ENCODE results near the gene NELL2. TPM values are rescaled to one million over a fixed set of nuclear protein-coding genes. Genes with fewer than 3 reads are reported as not detected.

Gene NELL2
- total RNA-seq, 1 experiment from 2014 or later, result 1.1 TPM

DNA sequence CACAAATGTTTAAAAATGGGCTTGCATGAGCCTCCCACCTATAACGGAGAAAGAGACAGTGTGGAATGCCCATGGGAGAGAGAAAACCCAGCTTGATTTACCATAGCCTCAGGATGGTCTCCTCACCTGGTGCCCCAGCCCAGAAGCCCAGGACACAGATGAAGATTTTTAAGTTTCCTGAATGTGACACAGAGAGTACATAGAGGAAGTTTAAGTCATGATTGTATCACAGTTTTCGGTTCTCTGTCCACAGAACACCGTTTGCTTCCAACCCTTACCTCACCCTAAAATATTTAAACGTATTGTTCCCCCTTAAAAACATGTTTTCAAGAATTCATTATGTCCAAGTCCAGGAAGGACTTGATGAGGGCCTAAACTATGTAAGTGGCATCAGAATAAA, 56.2 kb downstream of the NELL2 start:
- no peak overlapping the region for H3K27ac ChIP-seq (ENCODE audit: low read depth, low read length)
- H3K9ac ChIP-seq (ENCODE audit: low read length), result no peak overlapping the region
- H3K9me2 ChIP-seq (ENCODE audit: insufficient read depth), result no peaks in the 10 kb centered on the region
- no peak for ATAC-seq
- no peak overlapping the region for H2AFZ ChIP-seq (ENCODE audit: low read depth, low read length, poor library complexity, severe bottlenecking)
- no peak overlapping the region for H3K4me3 ChIP-seq (replicated peaks in 1 of 2; ENCODE audit: low read depth in 1 of 2, low read length in 2 of 2)
- no peak for TF ChIP-seq REST (IDR thresholded peaks at IDR 0.05; ENCODE audit: low read depth)
- TF ChIP-seq JUND (IDR thresholded peaks at IDR 0.05), result no peak
- no peak for TF ChIP-seq EZH2 (IDR thresholded peaks at IDR 0.05)
- TF ChIP-seq SP1 (IDR thresholded peaks at IDR 0.05; ENCODE audit: low read depth), result no peak
- TF ChIP-seq CBX3 (IDR thresholded peaks at IDR 0.05; ENCODE audit: low read depth), result no peak
- TF ChIP-seq FOSL1 (IDR thresholded peaks at IDR 0.05; ENCODE audit: low read depth), result no peak
- no peak for TF ChIP-seq EGR1 (IDR thresholded peaks at IDR 0.05; ENCODE audit: low read depth)
- TF ChIP-seq, protein P1, sequence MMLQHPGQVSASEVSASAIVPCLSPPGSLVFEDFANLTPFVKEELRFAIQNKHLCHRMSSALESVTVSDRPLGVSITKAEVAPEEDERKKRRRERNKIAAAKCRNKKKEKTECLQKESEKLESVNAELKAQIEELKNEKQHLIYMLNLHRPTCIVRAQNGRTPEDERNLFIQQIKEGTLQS (IDR thresholded peaks at IDR 0.05), result no peak
- no peak for TF ChIP-seq ZNF274 (IDR thresholded peaks at IDR 0.05; ENCODE audit: low read depth, low read length)
- TF ChIP-seq YY1 (IDR thresholded peaks at IDR 0.05; ENCODE audit: extremely low read depth, insufficient replicate concordance, low read depth, low read length), result no peak
- no peak for TF ChIP-seq CEBPB (IDR thresholded peaks at IDR 0.05; ENCODE audit: low read depth)
- H4K20me1 ChIP-seq (ENCODE audit: insufficient read depth), result no peaks in the 10 kb centered on the region
- H3K4me1 ChIP-seq (ENCODE audit: control insufficient read depth in 1 of 2, insufficient read depth in 2 of 2, low read length in 2 of 2), result no peaks in the 10 kb centered on the region
- ChIA-PET RAD21 (ENCODE audit: low non-redundant PET in 1 of 2, low total read pairs in 2 of 2, uncharacterized antibody in 2 of 2, unreplicated experiment in 2 of 2) (no interaction called here), CTCF (no interaction called here), POLR2A (no interaction called here)
- no peak overlapping the region for H3K4me2 ChIP-seq (ENCODE audit: low read length)
- intact Hi-C loops (cut with micrococcal nuclease), result no loop called here
- no peak for DNase-seq (ENCODE audit: low read depth, low spot score)
- no peaks in the 10 kb centered on the region for H3K79me2 ChIP-seq (ENCODE audit: insufficient read depth, low read length)
- no TSS peak for BruUV-seq (replicated peaks)
- no peaks in the 10 kb centered on the region for H3K27me3 ChIP-seq (ENCODE audit: insufficient read depth, low read length)
- no peaks in the 10 kb centered on the region for H3K36me3 ChIP-seq (ENCODE audit: control insufficient read depth in 1 of 2, insufficient read depth in 2 of 2, low read length in 2 of 2)
- no peaks in the 10 kb centered on the region for H3K9me3 ChIP-seq (ENCODE audit: control insufficient read depth in 1 of 2, insufficient read depth in 1 of 2, low read depth in 1 of 2, low read length in 2 of 2)

Data from HCT116 (cell line).